Spleen (tissue), 7 donors: Measurements from ENCODE around the gene ACTN4.

Experiments used
- POLR2A ChIP-seq, 3 donors: fragments of 450-650 bp; IDR thresholded peaks; one replicate each; pipeline ENCODE4 v1.5.1; 2017; ENCODE audit warnings: antibody characterized with exemption in 3 of 3, mild to moderate bottlenecking in 1 of 3
- TF ChIP-seq, protein P1 (sequence below), 11 experiments: fragments of 200-600 bp in 7 of 11; fragments of 450-650 bp in 4 of 11; sonication (generic) in 4 of 11; IDR thresholded peaks in 8 of 11; conservative IDR thresholded peaks in 3 of 11; 1 replicate in 7 of 11; 2 replicates in 4 of 11; pipeline versions ENCODE4 v1.4.0 to v1.8.0; 2016 to 2021; ENCODE audit warnings: antibody characterized with exemption in 11 of 11, inconsistent platforms in 4 of 11, mild to moderate bottlenecking in 1 of 11
- donor health status: DM: no; HTN: no; CAD: no; lungs with moderate emphysema.
- donor health status: DM: no; HTN: no; CAD: no.
- donor health status: DM: no; HTN: no; CAD: no.

DNA sequence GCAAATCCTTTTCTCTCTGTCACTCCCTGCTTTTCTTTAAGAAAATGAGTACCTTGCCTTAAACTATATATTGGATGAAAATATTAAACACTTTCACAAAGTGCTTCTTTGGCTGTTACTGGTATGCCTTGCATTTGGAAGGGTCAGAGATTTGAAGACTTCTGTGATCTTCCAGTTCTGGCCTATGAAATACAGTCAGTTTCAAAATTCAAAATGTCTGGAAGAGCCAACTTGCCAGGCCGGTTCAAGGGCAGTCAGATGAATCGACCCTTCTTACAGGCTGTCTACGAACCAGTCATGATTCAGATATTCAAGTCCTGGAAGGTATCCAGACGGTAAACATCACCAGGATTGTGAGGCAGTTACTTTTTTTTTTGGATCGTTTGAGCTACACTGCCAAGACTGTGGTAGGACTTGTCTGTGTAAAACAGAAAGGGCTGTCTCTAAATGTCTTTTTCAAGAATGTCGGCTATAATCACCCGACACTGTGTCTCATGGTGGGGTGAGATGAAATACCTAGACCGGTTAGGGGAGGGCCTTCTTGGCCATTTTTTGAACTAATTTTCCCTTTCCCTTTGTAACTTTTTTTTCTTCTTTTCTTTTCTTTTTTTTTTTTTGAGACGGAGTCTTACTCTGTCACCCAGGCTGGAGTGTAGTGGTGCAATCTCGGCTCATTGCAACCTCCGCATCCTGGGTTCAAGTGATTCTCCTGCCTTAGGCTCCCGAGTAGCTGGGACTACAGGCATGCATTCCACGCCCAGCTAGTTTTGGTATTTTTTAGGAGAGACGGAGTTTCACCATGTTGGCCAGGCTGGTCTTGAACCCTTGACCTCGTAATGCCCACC, 11.2 kb downstream of the ACTN4 start:
- no peak for TF ChIP-seq POLR2A (IDR thresholded peaks at IDR 0.05)
- TF ChIP-seq, protein P1, sequence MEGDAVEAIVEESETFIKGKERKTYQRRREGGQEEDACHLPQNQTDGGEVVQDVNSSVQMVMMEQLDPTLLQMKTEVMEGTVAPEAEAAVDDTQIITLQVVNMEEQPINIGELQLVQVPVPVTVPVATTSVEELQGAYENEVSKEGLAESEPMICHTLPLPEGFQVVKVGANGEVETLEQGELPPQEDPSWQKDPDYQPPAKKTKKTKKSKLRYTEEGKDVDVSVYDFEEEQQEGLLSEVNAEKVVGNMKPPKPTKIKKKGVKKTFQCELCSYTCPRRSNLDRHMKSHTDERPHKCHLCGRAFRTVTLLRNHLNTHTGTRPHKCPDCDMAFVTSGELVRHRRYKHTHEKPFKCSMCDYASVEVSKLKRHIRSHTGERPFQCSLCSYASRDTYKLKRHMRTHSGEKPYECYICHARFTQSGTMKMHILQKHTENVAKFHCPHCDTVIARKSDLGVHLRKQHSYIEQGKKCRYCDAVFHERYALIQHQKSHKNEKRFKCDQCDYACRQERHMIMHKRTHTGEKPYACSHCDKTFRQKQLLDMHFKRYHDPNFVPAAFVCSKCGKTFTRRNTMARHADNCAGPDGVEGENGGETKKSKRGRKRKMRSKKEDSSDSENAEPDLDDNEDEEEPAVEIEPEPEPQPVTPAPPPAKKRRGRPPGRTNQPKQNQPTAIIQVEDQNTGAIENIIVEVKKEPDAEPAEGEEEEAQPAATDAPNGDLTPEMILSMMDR (IDR thresholded peaks at IDR 0.05 in 8 of 11, conservative IDR thresholded peaks at IDR 0.05 in 3 of 11), result no peak
